DMS153 treated with DMSO at 0.1 percent for 48 hours (cell line): Measurements from ENCODE around the gene GOLIM4.
"Not testable (repeated sequence)": the region's sequence is repeated elsewhere in the genome, so short reads cannot be mapped to it uniquely, and the experiment has no call there.

Experiments
- DNase-seq: peaks from one replicate; lab custom pipeline; 2025; ENCODE audit not compliant: unreplicated experiment; lab: John Stamatoyannopoulos, UW

The GOLIM4 gene

GRCh38 chr3:168049367-168049974, 46.3 kb downstream of the GOLIM4 start:
- no peak for DNase-seq

GRCh38 chr3:168048414-168049330, 47.1 kb downstream of the GOLIM4 start:
- no peak for DNase-seq

- no peak for DNase-seq
Measured at GRCh38 chr3:168047936-168048335, 47.8 kb downstream of the GOLIM4 start.

GRCh38 chr3:168047190-168047795, 48.4 kb downstream of the GOLIM4 start:
- peak; percentile 80 for DNase-seq

GRCh38 chr3:168044049-168044448, 51.7 kb downstream of the GOLIM4 start:
- no peak for DNase-seq

- DNase-seq = peak; percentile 83
Measured at GRCh38 chr3:168040607-168041208, 55.0 kb downstream of the GOLIM4 start.

- no peak for DNase-seq
Measured at GRCh38 chr3:168037020-168037419, 58.7 kb downstream of the GOLIM4 start.

GRCh38 chr3:168036619-168037018, 59.1 kb downstream of the GOLIM4 start:
- DNase-seq = no peak

- DNase-seq = no peak
Measured at GRCh38 chr3:168034152-168034928, 61.4 kb downstream of the GOLIM4 start.

- peak; percentile 60 for DNase-seq
Measured at GRCh38 chr3:168030577-168030976, 65.1 kb downstream of the GOLIM4 start.

- DNase-seq = peak; percentile 30
Measured at GRCh38 chr3:168029705-168030104, 66.0 kb downstream of the GOLIM4 start.

GRCh38 chr3:168028086-168028485, 67.6 kb downstream of the GOLIM4 start:
- DNase-seq = no peak

- DNase-seq = no peak
Measured at GRCh38 chr3:168026764-168027163, 69.0 kb downstream of the GOLIM4 start.

- no peak for DNase-seq
Measured at GRCh38 chr3:168025076-168025475, 70.6 kb downstream of the GOLIM4 start.

- DNase-seq = peak; percentile 98
Measured at GRCh38 chr3:168024537-168024941, 71.2 kb downstream of the GOLIM4 start.

GRCh38 chr3:168021737-168022450, 73.8 kb downstream of the GOLIM4 start:
- DNase-seq = no peak

- not testable (repeated sequence) for DNase-seq
Measured at GRCh38 chr3:168011280-168011679, 84.4 kb downstream of the GOLIM4 start.

GRCh38 chr3:168006584-168006983, 89.1 kb downstream of the GOLIM4 start:
- DNase-seq = no peak

- no peak for DNase-seq
Measured at GRCh38 chr3:168003911-168004310, 91.8 kb downstream of the GOLIM4 start.

GRCh38 chr3:168002786-168003368, 92.8 kb downstream of the GOLIM4 start:
- no peak for DNase-seq
